GM21515 (cell line): ENCODE measurements around the gene RBM18.

Experiments used
- ATAC-seq: cut with Tn5 transposase; IDR thresholded peaks from one replicate; pipeline ENCODE4 v1.9.1; 2021; ENCODE audit not compliant: unreplicated experiment

Gene RBM18

DNA sequence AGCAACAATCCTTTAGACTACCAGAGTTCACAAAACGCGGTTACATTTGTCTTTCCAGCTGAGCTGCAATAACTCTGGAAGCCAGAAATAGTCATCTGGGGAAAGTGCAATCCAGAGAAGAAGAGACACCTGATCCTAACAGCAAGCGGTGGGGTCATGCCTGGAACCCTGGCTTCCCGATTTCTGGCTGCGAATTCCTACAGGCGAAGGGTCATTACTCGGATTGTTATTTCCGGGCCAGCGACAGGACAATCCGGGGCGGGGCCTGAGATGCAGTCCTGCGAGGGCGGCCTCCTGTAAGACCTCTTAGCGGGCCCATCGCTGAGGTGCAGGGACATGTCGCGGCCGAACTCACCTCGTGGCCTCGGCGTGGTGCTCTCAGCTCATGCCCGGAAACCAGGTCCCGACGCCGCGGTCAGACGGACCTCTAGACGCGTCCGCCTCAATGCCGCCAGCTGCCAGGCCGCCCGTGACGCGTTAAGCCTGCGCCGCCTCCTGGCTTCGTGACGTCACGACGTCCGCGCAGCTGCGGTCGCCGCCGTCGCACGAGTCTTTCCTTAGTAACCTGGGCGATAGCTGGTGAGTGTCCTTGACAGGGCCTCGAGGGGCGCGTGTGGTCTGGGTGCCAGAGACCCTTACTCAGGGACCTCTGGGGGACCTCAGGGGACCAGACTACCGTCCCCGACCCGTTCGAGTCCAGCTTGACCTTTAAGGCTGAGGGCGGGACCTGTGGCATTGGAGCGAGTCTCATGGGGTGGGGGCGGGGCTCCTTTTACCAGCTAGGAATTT is at the start of gene RBM18, which contains the start of gene MRRF:
Gene RBM18, minus strand, starts transcription at position 481 of the 789 bp plus-strand sequence. CDS start 3,348 bp downstream, outside the sequence.
Gene MRRF, plus strand, starts transcription at position 523 of the 789 bp plus-strand sequence. CDS start 6,010 bp downstream, outside the sequence.
- peak; percentile 83 for ATAC-seq

DNA sequence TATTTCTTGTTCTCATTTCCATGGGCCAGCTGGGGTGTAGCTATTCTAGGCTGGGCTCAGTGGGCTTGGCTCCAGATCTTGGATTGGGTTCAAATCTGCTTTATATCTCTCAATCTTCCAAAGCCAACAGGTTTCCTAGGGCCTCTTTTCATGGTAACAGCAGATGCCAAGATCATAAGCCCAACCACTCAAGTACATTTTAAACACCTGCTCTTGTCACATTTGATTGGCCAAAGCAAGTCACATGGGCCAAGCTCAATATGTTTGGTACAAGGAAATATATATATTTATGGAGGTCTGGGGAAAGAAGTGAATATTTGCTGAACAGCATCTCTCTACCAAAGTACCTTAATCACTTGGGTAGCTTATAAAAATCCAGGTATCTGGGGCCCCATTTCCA is 49.5 kb upstream of the RBM18 start:
- no peak for ATAC-seq

DNA sequence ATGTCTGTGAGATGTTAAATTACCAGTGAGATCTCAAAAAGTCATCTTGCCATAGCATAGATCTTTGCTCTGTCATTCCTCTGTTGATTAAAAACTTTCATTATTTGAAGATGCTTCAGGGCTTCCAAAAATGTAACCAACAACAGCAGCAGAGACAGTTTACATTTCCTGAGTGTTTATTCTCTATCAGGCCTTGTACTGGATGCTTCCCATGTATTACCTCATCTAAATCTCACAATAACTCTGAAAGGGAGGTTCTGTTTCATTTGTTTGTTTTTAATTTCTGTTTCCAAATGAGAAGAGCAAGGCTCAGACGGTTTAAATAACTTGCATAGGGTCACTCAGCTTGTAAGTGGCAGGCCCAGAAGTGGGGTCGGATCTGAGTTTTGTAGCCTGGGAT is 45.2 kb upstream of the RBM18 start:
- no peak for ATAC-seq

DNA sequence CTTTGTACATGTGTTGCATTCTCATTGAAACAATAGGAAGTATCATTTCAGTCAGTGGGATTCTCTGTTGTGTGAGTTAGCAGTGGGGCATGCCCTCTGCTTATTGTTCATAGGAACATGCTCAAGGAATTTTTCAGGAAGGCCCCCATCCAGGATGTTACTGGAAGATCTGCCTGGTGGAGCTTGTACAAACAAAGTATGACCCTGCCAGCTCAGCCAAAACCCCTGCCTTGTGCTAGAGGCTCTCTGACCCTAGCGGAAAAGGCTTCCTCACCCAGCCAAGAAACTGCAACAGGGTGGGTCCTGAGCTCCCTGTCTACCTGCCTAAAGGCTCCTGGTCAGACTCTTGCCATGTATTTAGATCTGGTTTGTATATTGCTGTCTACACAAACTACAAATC is 43.3 kb upstream of the RBM18 start:
- no peak for ATAC-seq

DNA sequence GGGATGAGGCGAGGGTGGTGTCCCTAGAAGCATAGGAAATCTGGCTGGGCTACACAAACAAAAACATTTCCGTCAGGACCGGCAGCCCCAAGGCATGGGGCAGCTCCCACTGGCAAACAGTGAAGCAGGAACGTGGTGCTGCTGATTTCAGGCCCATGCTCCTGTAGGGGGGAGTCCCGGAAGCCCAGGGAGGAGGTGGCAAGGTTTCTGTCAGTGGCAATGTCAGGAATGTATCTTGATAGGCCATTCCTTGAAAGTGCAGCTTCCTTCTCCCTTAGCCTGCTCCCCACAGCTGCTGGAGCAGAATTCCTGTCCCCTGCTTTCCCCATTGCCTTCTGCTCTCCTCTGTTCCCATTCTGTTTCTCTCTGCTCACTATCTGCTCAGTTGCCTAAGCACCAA is 42.4 kb upstream of the RBM18 start:
- no peak for ATAC-seq

DNA sequence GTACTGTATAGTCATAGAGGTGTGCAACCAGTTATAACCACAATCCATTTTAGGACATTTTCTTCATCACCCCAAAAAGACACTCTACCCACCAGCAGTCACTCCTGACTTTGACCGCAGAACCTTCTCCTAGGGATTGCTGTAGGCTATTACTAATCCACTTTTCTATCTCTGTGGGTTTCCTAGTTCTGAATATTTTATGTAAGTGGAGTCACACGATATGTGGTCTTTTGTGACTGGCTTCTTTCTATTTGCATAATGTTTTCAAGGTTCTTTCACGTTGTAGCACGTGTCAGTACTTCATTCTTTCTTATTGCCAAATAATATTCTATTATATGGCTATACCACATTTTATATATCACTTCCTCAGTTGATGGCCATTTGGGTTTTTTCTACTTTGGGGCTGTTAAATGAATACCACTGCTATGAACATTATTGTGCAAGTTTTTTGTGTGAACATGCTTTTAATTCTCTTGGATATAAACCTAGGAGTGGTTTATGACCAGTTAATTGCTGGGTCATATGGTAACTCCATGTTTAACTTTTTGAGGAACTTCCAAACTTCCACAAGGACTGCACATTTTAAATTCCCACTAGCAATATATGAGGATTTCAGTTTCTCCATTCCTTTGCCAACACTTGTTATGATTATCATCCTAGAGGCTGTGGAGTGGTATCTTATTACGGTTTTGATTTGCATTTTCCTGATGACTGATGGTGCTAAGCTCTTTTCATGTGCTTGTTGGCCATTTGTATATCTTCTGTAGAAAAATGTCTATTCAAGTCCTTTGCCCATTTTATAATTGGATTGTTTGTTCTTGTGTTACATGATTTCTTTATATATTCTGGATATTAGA is 37.8 kb upstream of the RBM18 start:
- ATAC-seq = no peak

- no peak for ATAC-seq
Observed at GRCh38 chr9:122297512-122297911, 32.9 kb upstream of the RBM18 start.

DNA sequence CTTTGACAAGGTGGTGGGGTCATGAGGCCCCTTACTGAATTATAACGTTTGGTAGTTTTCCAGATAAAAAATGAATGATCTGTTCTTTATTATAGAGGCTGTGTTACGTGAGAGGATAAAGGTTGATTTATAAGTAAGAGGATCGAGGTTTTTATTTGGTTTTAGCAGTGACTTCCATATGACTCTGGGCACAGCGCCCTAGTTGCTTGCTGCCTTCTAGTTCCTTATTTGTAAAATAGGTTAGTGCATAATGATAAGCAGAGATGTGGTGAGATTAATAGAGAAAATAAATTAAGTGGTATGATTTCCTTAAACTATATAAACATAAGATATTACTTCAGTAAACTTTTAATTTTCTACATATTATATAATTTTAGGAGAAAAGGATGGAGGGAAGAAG is 29.9 kb upstream of the RBM18 start:
- no peak for ATAC-seq

GRCh38 chr9:122291458-122291857 is 26.8 kb upstream of the RBM18 start:
- no peak for ATAC-seq

DNA sequence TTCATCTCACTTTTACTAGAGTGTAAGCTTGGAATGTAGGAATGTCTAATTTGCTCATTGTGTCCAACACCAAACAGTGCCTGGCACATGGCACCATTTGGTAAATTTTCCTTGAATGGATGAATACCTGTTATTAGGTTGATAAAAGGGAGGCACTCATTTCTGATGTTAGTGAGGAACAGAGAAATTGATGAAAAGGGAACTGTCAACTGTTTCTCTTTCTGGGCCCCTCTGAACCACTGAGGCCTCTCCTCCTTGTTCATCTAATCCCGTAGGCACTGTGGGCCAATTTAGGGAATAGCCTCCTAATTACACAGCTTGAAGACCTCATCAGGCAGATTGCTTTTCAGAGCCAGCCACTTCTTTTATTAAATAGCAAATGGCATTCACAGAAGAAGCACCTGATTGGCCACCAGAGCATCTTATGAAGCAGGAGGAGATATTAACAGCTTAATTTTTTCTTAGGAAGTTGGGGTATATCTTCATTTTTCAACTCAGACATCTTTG is 22.6 kb upstream of the RBM18 start:
- ATAC-seq = no peak

DNA sequence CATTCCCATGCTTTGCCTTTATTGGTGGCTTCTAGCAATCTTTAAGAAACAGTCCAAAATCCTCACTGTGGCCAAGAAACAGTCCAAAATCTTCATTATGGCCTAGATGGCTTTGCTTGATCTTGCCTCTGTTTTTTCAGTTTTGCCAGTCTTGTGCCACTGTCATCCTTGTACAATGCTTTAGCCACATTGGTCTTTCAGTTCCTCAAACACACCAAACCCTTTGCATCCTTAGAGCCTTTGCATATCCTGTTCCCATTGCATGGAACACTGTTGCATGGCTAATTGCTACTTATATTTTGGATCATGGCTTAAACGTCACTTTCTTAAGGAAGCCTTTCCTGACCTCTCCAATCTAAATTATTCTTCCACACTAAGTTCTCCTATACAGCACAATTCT is 22.1 kb upstream of the RBM18 start:
- ATAC-seq = no peak

DNA sequence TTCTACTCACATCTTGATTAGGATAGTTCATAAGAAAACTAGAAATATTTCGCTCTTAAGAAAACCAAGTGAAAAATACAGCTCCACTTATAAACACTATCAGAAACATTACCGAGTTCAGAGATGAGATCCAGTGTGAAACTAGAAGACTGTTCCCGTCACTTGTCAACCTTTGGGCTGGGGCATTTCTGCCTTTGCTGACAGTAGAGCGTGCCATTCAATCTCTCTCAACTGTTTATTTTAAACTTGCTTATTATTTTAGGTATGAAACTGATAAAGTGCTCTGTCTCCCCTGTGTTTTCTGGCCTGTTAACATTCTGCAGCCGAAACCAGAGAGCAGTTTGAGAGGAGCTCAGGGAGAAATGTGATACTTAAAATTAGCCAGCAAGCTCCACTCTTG is 16.7 kb upstream of the RBM18 start:
- no peak for ATAC-seq

GRCh38 chr9:122277285-122277897 is 12.8 kb upstream of the RBM18 start:
- ATAC-seq = no peak

GRCh38 chr9:122276096-122276495 is 11.5 kb upstream of the RBM18 start:
- ATAC-seq = no peak

DNA sequence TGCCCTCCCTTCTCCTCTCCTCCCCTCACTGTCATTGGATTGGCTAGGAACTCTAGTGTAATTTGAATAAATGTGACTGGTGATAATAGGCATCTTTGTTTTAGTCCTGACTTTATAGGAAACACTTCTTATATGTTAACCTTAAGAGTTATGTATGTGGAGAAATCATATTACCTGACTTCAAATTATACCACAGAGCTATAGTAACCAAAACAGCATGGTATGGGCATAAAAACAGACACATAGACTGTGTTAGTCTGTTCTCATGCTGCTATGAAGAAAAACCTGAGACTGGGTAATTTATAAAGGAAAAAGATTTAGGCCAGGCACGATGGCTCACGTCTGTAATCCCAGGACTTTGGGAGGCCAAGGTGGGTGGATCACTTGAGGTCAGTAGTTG is 9.4 kb upstream of the RBM18 start:
- no peak for ATAC-seq

GRCh38 chr9:122268041-122268814 is 3.6 kb upstream of the RBM18 start:
- ATAC-seq = no peak

GRCh38 chr9:122265149-122265915 is 692 bp upstream of the RBM18 start:
- peak; percentile 37 for ATAC-seq

DNA sequence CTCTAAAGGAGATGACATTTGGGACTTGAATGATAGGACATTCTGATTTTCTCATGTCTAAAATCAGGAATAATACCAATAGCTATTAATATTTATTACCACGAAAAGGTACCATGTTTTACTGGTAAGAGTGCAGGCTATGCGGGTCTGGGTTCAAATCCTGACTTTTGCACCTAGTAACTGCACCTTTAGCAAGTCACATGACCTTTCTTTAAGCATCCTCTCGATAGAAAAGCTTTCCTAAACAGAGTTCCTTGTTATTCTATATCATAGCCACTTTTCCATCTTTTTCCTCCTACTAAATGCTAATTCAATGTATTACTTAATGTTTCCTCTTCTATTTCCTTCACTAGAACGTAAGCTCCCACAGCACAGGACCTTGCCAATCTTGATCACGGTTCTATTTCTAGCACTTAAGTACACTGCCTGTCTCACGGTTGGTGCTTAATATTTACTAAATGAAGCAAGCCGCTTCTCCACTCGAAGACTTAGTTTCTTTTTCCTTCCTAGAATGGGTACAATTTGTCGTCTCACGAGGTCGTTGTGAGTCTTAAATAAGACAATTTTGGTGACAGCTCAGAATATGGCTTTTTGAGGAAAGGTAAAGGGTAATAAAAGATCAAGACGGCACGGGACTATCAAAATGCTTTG is 816 bp downstream of the RBM18 start:
- no peak for ATAC-seq

- no peak for ATAC-seq
Observed at GRCh38 chr9:122262073-122262472, 2.6 kb downstream of the RBM18 start.
